GM18861 (cell line): Measurements from ENCODE around the gene BROX.
"Not testable (repeated sequence)": the region's sequence is repeated elsewhere in the genome, so short reads cannot be mapped to it uniquely, and the experiment has no call there.

Experiments
- ATAC-seq: cut with Tn5 transposase; IDR thresholded peaks from one replicate; pipeline ENCODE4 v1.9.1; 2021; ENCODE audit not compliant: unreplicated experiment

The BROX gene

GRCh38 chr1:222712253-222713090 is at the start of gene BROX, which contains the start of gene AIDA:
BROX (plus strand) TSS chr1:222712564; CDS start chr1:222715700, 3,136 bp downstream.
AIDA (minus strand) TSS chr1:222712491; CDS start chr1:222712317, 174 bp downstream.
- ATAC-seq = peak; percentile 51

GRCh38 chr1:222663431-222663934 is 48.9 kb upstream of the BROX start:
- ATAC-seq = no peak

DNA sequence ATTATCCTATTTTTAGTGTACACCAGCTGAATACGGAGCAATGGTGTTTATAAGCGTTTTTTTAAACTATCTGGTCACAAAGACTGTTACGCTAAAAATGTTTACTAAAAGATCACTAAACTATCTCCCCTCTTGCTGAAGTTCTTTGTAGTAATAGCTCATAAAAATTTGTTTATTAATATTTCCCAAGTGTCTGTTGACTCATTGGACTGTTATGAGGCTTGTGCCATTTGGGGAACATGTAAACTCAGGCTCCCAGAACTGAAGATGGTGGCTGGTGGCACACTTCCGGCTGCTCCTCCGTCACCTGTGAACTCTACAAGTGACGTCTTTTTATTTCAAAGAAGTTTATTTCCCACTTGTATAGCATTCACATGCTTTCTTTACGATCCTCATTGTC is 46.4 kb upstream of the BROX start:
- no peak for ATAC-seq

- ATAC-seq = not testable (repeated sequence)
Observed at GRCh38 chr1:222668184-222668583, 44.2 kb upstream of the BROX start.

DNA sequence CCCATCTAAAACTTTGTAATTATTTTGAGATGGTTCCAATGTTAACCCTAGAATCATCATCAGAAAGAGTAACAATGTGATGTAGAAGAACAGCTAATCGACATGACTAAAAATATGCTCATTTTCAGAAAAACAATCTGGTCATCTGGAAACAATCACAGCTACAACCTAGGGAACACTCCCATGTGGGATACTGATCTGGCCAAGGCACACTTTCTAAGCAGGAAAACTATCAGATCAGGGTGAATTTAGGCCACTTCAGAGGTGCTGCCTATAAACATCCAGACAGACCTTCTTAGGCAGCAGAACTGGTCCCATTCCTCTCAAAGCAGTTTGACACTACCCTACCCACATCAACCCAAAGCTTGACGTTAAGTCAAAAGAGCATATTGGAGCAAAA is 43.3 kb upstream of the BROX start:
- ATAC-seq = not testable (repeated sequence)

- no peak for ATAC-seq
Observed at GRCh38 chr1:222670110-222670509, 42.3 kb upstream of the BROX start.

DNA sequence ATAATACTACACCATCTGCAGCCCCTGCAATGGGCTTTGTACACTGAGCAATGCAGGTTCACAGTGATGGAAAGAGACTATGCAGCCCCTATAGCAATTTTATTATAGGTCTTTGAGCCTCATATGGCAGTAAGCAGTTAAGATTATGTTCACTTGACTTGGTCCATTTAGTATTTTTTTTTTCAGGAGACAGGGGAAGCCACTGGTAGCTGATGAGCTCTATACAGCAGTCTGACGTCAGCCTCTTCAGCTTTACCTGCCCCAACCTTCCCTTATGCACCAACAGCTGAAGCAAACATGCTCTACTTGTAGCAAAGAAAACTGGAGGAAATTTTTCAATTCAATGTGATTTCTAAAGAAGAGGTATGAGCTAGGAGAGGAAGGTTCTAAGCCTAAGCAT is 32.3 kb upstream of the BROX start:
- no peak for ATAC-seq

- no peak for ATAC-seq
Observed at GRCh38 chr1:222691016-222691415, 21.3 kb upstream of the BROX start.

GRCh38 chr1:222694927-222695326 is 17.4 kb upstream of the BROX start:
- ATAC-seq = no peak

DNA sequence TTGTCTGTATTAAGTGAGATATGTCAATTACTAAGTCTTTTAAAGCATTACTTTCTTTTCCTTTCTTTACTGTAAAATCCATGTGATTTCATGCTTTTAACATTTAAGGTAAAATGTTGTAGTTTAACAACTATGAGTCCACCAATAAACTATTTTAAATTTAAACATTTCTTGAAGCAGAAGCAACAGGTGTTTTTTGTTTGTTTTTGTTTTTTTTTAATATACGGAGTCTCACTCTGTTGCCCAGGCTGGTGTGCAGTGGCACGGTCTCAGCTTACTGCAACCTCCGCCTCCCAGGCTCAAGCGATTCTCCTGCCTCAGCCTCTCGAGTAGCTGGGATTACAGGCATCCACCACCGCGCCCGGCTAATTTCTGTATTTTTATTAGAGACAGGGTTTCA is 15.6 kb upstream of the BROX start:
- ATAC-seq = no peak

- no peak for ATAC-seq
Observed at GRCh38 chr1:222697203-222697602, 15.2 kb upstream of the BROX start.

GRCh38 chr1:222697826-222698225 is 14.5 kb upstream of the BROX start:
- no peak for ATAC-seq

GRCh38 chr1:222702210-222702609 is 10.2 kb upstream of the BROX start:
- no peak for ATAC-seq

- ATAC-seq = no peak
Observed at GRCh38 chr1:222704260-222704659, 8.1 kb upstream of the BROX start.

DNA sequence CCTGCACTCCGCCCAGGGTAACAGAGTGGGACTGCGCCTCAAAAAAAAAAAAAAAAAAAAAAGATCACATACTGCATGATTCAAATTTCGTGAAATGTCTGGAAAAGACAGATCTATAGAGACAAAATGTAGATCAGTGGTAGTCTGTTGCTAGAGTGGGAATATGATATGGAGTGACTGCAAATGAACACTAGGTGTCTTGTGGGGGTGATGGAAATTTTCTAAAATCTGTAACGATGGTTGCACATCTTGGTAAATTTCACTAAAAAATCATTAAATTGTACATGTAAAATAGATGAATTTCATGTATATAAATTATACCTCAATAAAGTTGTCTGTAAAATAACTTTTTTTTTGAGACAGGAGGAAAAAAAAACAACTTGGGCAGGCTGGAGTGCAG is 5.5 kb upstream of the BROX start:
- ATAC-seq = no peak

- ATAC-seq = no peak
Observed at GRCh38 chr1:222709700-222710153, 2.6 kb upstream of the BROX start.

GRCh38 chr1:222711319-222712252 is 778 bp upstream of the BROX start:
- ATAC-seq = peak; percentile 17

- peak; percentile 67 for ATAC-seq
Observed at GRCh38 chr1:222713091-222713961, 962 bp downstream of the BROX start.

DNA sequence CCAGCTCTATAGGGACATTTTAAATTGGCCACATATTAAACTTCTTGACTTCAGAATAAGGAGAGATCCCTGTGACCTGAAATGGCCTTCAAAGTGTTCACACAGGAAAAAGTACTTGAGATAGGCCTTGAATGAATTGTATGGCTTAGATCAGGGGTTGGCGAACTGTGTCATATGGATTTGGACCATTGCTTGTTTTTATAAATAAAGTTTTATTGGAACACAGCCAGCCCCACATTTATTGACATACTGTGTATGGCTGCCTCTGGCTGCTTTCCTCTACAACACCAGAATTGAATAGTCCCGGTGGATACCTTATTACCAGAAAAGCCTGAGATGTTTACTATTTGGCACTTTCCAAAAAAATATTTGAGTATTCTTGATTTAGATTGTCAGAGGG is 4.0 kb downstream of the BROX start:
- ATAC-seq = no peak

- ATAC-seq = no peak
Observed at GRCh38 chr1:222728746-222729145, 16.4 kb downstream of the BROX start.
